SK-N-SH treated with all-trans-retinoic acid at 6 μM for 48 hours (cell line): ENCODE data around the gene LAMTOR2.

ENCODE experiments used
- ARNTL ChIP-seq: fragments of 450-650 bp; formaldehyde crosslinking; IDR thresholded peaks from 2 replicates; pipeline ENCODE4 v1.5.0; 2020; ENCODE audit warnings: low read depth, mild to moderate bottlenecking, moderate library complexity, borderline replicate concordance
- BACH2 ChIP-seq: fragments of 250-450 bp; sonication (Bioruptor Pico); IDR thresholded peaks from 2 replicates; pipeline ENCODE4 v1.9.0; 2021; ENCODE audit warnings: mild to moderate bottlenecking, borderline replicate concordance
- CSDC2 ChIP-seq: fragments of 250-450 bp; sonication (Bioruptor Pico); IDR thresholded peaks from 2 replicates; pipeline ENCODE4 v1.5.0; 2020; ENCODE audit warnings: mild to moderate bottlenecking, moderate library complexity
- PPARA ChIP-seq: fragments of 250-450 bp; sonication (Bioruptor Pico); IDR thresholded peaks from 2 replicates; pipeline ENCODE4 v1.5.0; 2020; ENCODE audit warnings: mild to moderate bottlenecking, borderline replicate concordance
- RARB ChIP-seq: fragments of 250-450 bp; sonication (Bioruptor Pico); IDR thresholded peaks from 2 replicates; pipeline ENCODE4 v1.8.0; 2021; ENCODE audit warnings: mild to moderate bottlenecking, moderate library complexity
- ZFP3 ChIP-seq: fragments of 250-450 bp; sonication (Bioruptor Pico); IDR thresholded peaks from 2 replicates; pipeline ENCODE4 v1.5.0; 2020; ENCODE audit warnings: mild to moderate bottlenecking, moderate library complexity
- ZFP30 ChIP-seq: fragments of 450-650 bp; formaldehyde crosslinking; IDR thresholded peaks from 2 replicates; pipeline ENCODE4 v1.5.0; 2022; ENCODE audit warnings: mild to moderate bottlenecking, moderate library complexity
- ZNF70 ChIP-seq: fragments of 450-650 bp; formaldehyde crosslinking; IDR thresholded peaks from 2 replicates; pipeline ENCODE4 v1.5.0; 2020; ENCODE audit warnings: mild to moderate bottlenecking, moderate library complexity
- ZNF8 ChIP-seq: fragments of 450-650 bp; formaldehyde crosslinking; IDR thresholded peaks from 2 replicates; pipeline ENCODE4 v1.5.0; 2020; ENCODE audit warnings: mild to moderate bottlenecking, moderate library complexity
- TF ChIP-seq, protein P1 (sequence below): fragments of 250-450 bp; sonication (Bioruptor Pico); IDR thresholded peaks from 2 replicates; pipeline ENCODE4 v1.8.0; 2021; ENCODE audit warnings: low read depth, mild to moderate bottlenecking, moderate library complexity, borderline replicate concordance
- TF ChIP-seq, protein P2 (sequence below): fragments of 250-450 bp; sonication (Bioruptor Pico); IDR thresholded peaks from 2 replicates; pipeline ENCODE4 v1.5.1; 2020; ENCODE audit warnings: low read depth, mild to moderate bottlenecking, moderate library complexity
- TF ChIP-seq, protein P3 (sequence below): fragments of 250-450 bp; sonication (Bioruptor Pico); IDR thresholded peaks from 2 replicates; pipeline ENCODE4 v1.8.0; 2020; ENCODE audit warnings: mild to moderate bottlenecking, moderate library complexity, borderline replicate concordance

DNA sequence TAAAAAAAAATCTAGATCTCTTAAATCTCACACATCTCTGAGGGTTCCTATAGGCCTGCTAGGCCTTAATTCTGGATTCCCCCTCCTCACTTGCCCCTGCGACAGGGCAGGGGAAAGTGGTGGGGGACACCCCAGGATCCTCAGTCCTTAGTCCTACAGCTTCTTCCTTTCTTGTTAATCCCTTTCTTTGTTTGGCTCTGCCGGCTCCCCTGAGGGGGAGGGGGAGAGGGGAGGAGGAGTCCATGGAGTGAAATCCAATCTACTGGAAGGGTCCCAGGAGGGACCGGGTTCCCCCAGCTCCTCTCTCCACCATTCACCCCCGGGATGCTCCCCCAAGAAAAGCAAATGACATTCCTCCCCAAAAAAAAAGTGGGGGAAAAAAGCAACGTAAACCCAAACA lies 19.2 kb downstream of the LAMTOR2 start:
- TF ChIP-seq, protein P1, sequence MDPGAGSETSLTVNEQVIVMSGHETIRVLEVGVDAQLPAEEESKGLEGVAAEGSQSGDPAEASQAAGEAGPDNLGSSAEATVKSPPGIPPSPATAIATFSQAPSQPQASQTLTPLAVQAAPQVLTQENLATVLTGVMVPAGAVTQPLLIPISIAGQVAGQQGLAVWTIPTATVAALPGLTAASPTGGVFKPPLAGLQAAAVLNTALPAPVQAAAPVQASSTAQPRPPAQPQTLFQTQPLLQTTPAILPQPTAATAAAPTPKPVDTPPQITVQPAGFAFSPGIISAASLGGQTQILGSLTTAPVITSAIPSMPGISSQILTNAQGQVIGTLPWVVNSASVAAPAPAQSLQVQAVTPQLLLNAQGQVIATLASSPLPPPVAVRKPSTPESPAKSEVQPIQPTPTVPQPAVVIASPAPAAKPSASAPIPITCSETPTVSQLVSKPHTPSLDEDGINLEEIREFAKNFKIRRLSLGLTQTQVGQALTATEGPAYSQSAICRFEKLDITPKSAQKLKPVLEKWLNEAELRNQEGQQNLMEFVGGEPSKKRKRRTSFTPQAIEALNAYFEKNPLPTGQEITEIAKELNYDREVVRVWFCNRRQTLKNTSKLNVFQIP (CRISPR knock-in tag) = no peak
- TF ChIP-seq ZNF8 = no peak
- no peak for TF ChIP-seq RARB (CRISPR knock-in tag)
- TF ChIP-seq, protein P2, sequence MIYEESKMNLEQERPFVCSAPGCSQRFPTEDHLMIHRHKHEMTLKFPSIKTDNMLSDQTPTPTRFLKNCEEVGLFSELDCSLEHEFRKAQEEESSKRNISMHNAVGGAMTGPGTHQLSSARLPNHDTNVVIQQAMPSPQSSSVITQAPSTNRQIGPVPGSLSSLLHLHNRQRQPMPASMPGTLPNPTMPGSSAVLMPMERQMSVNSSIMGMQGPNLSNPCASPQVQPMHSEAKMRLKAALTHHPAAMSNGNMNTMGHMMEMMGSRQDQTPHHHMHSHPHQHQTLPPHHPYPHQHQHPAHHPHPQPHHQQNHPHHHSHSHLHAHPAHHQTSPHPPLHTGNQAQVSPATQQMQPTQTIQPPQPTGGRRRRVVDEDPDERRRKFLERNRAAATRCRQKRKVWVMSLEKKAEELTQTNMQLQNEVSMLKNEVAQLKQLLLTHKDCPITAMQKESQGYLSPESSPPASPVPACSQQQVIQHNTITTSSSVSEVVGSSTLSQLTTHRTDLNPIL (CRISPR knock-in tag) = no peak
- TF ChIP-seq ZNF70 (CRISPR knock-in tag) = no peak
- no peak for TF ChIP-seq BACH2 (CRISPR knock-in tag)
- TF ChIP-seq ARNTL (CRISPR knock-in tag) = no peak
- TF ChIP-seq CSDC2 (CRISPR knock-in tag) = no peak
- TF ChIP-seq, protein P3, sequence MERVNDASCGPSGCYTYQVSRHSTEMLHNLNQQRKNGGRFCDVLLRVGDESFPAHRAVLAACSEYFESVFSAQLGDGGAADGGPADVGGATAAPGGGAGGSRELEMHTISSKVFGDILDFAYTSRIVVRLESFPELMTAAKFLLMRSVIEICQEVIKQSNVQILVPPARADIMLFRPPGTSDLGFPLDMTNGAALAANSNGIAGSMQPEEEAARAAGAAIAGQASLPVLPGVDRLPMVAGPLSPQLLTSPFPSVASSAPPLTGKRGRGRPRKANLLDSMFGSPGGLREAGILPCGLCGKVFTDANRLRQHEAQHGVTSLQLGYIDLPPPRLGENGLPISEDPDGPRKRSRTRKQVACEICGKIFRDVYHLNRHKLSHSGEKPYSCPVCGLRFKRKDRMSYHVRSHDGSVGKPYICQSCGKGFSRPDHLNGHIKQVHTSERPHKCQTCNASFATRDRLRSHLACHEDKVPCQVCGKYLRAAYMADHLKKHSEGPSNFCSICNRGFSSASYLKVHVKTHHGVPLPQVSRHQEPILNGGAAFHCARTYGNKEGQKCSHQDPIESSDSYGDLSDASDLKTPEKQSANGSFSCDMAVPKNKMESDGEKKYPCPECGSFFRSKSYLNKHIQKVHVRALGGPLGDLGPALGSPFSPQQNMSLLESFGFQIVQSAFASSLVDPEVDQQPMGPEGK (CRISPR knock-in tag) = no peak
- TF ChIP-seq ZFP30 (CRISPR knock-in tag) = no peak
- TF ChIP-seq ZFP3 (CRISPR knock-in tag) = no peak
- no peak for TF ChIP-seq PPARA
